OCI-LY3 (cell line): ENCODE measurements around the gene SULT1A3.
"Not testable (repeated sequence)": the region's sequence is repeated elsewhere in the genome, so short reads cannot be mapped to it uniquely, and the experiment has no call there.

Experiments used
- H2AFZ ChIP-seq: fragments of 200-600, 300-600 bp; shearing (Covaris generic); 2 replicates; pipeline ENCODE4 v1.6.0; 2014; ENCODE audit warnings: antibody characterized with exemption, low read depth, low read length
- H3K27ac ChIP-seq: fragments of 200-600, 300-600 bp; sonication (generic); 2 replicates; pipeline ENCODE4 v1.5.1; 2014; ENCODE audit warnings: mild to moderate bottlenecking, low read length, moderate library complexity, mixed read lengths
- H3K27me3 ChIP-seq: fragments of 200-600, 300-600 bp; sonication (generic); 2 replicates; pipeline ENCODE4 v1.6.1; 2014; ENCODE audit warnings: low read depth, low read length, mixed read lengths
- H3K36me3 ChIP-seq: fragments of 200-600, 300-600 bp; sonication (generic); replicated peaks from 2 replicates; pipeline ENCODE3; 2014; ENCODE audit warnings: low read depth, low read length, mixed read lengths
- H3K4me1 ChIP-seq: fragments of 300-600, 200-600 bp; sonication (generic); 2 replicates; pipeline ENCODE4 v1.6.1; 2014; ENCODE audit warnings: low read length, mixed read lengths
- H3K4me2 ChIP-seq: fragments of 200-600, 300-600 bp; sonication (generic); 2 replicates; pipeline ENCODE4 v1.6.1; 2014; ENCODE audit warnings: low read length, mixed read lengths
- H3K4me3 ChIP-seq: fragments of 300-600, 200-600 bp; sonication (generic); 2 replicates; pipeline ENCODE4 v1.5.1; 2014; ENCODE audit warnings: antibody characterized with exemption, mild to moderate bottlenecking, low read length, moderate library complexity
- H3K79me2 ChIP-seq: fragments of 300-600, 200-600 bp; shearing (Covaris generic); 2 replicates; pipeline ENCODE4 v1.6.1; 2014; ENCODE audit warnings: mild to moderate bottlenecking, low read length, mixed read lengths
- H3K9ac ChIP-seq: fragments of 300-600, 200-600 bp; shearing (Covaris generic); 2 replicates; pipeline ENCODE4 v1.6.0; 2014; ENCODE audit warnings: mild to moderate bottlenecking, low read length, moderate library complexity
- H3K9me3 ChIP-seq: fragments of 200-600, 300-600 bp; shearing (Covaris generic); 2 replicates; pipeline ENCODE4 v1.6.1; 2014; ENCODE audit warnings: low read length, mixed read lengths; ENCODE audit not compliant: insufficient read depth
- H4K20me1 ChIP-seq: fragments of 200-600, 300-600 bp; sonication (generic); 2 replicates; pipeline ENCODE4 v1.6.1; 2016; ENCODE audit warnings: low read length, mixed read lengths; ENCODE audit not compliant: insufficient read depth
- CTCF ChIP-seq: fragments of 200-600, 300-600 bp; sonication (generic); IDR thresholded peaks from 2 replicates; pipeline ENCODE4 v1.5.1; 2014; ENCODE audit warnings: antibody characterized with exemption, low read length, low read depth
- EZH2phosphoT487 ChIP-seq: fragments of 200-600 bp; shearing (Covaris generic); IDR thresholded peaks from 2 replicates; pipeline ENCODE4 v1.6.1; 2018; ENCODE audit warnings: antibody characterized with exemption, mixed run types, low read depth

SULT1A3 gene

GRCh38 chr16:30173054-30173453 is 26.0 kb upstream of the SULT1A3 start:
- Histone ChIP-seq H3K36me3 (no peaks in the 10 kb centered on the region), H3K27me3 (no peaks in the 10 kb centered on the region), H3K9me3 (no peaks in the 10 kb centered on the region), H3K4me1 (no peaks in the 10 kb centered on the region), H3K27ac (no peak overlapping the region), H3K79me2 (no peaks in the 10 kb centered on the region), H3K9ac (no peak overlapping the region), H3K4me2 (no peak overlapping the region), H2AFZ (no peak overlapping the region), H3K4me3 (no peak overlapping the region), H4K20me1 (no peaks in the 10 kb centered on the region)
- no peak for TF ChIP-seq EZH2phosphoT487
- no peak for TF ChIP-seq CTCF

DNA sequence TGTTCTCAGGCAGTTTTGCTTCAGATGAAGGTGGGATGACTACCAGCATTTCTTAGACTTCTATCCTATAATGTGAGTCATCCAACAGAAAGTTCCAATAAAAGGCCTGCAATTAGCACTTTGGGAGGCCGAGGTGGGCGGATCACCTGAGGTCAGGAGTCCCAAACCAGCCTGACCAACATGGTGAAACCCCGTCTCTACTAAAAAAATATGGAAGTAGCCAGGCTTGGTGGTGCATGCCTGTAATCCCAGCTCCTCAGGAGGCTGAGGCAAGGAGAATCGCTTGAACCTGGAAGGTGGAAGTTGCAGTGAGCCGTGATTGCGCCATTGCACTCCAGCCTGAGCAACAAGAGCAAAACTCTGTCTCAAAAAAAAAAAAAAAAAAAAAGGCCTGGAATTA is 22.2 kb upstream of the SULT1A3 start:
- not testable (repeated sequence) for H2AFZ ChIP-seq, H3K36me3 ChIP-seq, H3K4me2 ChIP-seq

DNA sequence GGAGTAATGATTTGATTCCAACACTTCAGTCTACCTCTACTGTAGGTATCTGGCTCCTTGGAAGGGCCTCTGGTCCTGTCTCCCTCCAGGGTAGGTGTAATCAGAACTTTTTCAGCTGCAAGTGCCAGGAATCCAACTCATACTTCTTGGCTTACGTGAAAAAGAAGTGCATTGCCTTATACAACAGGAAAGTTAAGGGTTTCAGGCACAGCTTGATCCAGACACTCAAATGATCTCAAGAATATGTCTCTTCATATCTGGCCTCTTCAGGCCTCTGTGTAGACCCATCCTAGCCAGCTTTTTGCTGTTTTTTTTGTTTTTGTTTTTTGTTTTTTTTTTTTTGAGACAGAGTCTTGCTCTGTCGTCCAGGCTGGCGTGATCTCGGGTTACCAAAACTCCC is 19.9 kb upstream of the SULT1A3 start:
- TF ChIP-seq CTCF, result no peak
- no peak for TF ChIP-seq EZH2phosphoT487
- H3K4me3 ChIP-seq, result no peak overlapping the region
- H3K9ac ChIP-seq, result no peak overlapping the region
- no peak overlapping the region for H3K27ac ChIP-seq
- H3K79me2 ChIP-seq, result peaks cover 16% of the 10 kb centered on the region
- H3K4me2 ChIP-seq, result no peak overlapping the region
- no peaks in the 10 kb centered on the region for H3K9me3 ChIP-seq
- peaks cover 2% of the 10 kb centered on the region for H3K36me3 ChIP-seq
- no peak overlapping the region for H2AFZ ChIP-seq
- H3K27me3 ChIP-seq, result no peaks in the 10 kb centered on the region
- peaks cover 10% of the 10 kb centered on the region for H3K4me1 ChIP-seq
- H4K20me1 ChIP-seq, result no peaks in the 10 kb centered on the region

More for the DNA sequence above, 22.2 kb upstream of the SULT1A3 start:
- not testable (repeated sequence) for H3K9me3 ChIP-seq, H3K4me3 ChIP-seq, H3K27me3 ChIP-seq, H3K4me1 ChIP-seq, H4K20me1 ChIP-seq, H3K9ac ChIP-seq, H3K27ac ChIP-seq, H3K79me2 ChIP-seq

- TF ChIP-seq EZH2phosphoT487 (no peak), CTCF (no peak)
- Histone ChIP-seq H3K4me1 (peaks cover 14% of the 10 kb centered on the region), H3K4me2 (no peak overlapping the region), H3K9ac (no peak overlapping the region), H3K79me2 (peaks cover 23% of the 10 kb centered on the region), H3K4me3 (no peak overlapping the region), H3K27me3 (no peaks in the 10 kb centered on the region), H4K20me1 (no peaks in the 10 kb centered on the region), H3K9me3 (no peaks in the 10 kb centered on the region), H3K27ac (no peak overlapping the region), H3K36me3 (peaks cover 9% of the 10 kb centered on the region), H2AFZ (no peak overlapping the region)
Observed at GRCh38 chr16:30179931-30180330, 19.1 kb upstream of the SULT1A3 start.

DNA sequence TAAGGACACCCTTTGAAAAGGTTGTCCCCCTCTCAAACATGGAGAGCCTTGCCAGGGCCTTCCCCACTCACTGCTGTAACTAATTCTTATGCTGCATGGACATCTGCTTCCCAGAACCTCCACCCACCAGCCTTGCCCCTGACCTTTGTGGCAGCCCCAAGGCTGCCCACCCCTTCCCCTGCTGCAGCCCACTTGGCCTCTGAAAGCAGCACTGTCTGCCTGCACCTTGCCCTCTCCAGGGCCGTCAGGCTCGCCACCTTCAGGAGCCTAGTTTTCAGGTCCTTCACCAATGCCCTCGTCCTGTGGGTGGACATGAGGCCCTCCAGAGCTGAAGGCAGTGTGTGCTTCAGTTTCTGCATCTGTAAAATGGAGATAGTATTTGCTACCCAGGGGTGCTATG is 18.3 kb upstream of the SULT1A3 start:
- H2AFZ ChIP-seq, result no peak overlapping the region
- no peaks in the 10 kb centered on the region for H4K20me1 ChIP-seq
- no peaks in the 10 kb centered on the region for H3K27me3 ChIP-seq
- no peak overlapping the region for H3K4me3 ChIP-seq
- no peak overlapping the region for H3K27ac ChIP-seq
- peaks cover 22% of the 10 kb centered on the region for H3K4me1 ChIP-seq
- no peak overlapping the region for H3K9ac ChIP-seq
- H3K79me2 ChIP-seq, result peaks cover 31% of the 10 kb centered on the region
- H3K9me3 ChIP-seq, result no peaks in the 10 kb centered on the region
- TF ChIP-seq EZH2phosphoT487, result no peak
- no peak for TF ChIP-seq CTCF
- H3K36me3 ChIP-seq, result peaks cover 16% of the 10 kb centered on the region
- no peak overlapping the region for H3K4me2 ChIP-seq
